Measurements from ENCODE around the gene TRO. TPM values are rescaled to one million over a fixed set of nuclear protein-coding genes. Genes with fewer than 3 reads are reported as not detected.

Gene TRO, protein sequence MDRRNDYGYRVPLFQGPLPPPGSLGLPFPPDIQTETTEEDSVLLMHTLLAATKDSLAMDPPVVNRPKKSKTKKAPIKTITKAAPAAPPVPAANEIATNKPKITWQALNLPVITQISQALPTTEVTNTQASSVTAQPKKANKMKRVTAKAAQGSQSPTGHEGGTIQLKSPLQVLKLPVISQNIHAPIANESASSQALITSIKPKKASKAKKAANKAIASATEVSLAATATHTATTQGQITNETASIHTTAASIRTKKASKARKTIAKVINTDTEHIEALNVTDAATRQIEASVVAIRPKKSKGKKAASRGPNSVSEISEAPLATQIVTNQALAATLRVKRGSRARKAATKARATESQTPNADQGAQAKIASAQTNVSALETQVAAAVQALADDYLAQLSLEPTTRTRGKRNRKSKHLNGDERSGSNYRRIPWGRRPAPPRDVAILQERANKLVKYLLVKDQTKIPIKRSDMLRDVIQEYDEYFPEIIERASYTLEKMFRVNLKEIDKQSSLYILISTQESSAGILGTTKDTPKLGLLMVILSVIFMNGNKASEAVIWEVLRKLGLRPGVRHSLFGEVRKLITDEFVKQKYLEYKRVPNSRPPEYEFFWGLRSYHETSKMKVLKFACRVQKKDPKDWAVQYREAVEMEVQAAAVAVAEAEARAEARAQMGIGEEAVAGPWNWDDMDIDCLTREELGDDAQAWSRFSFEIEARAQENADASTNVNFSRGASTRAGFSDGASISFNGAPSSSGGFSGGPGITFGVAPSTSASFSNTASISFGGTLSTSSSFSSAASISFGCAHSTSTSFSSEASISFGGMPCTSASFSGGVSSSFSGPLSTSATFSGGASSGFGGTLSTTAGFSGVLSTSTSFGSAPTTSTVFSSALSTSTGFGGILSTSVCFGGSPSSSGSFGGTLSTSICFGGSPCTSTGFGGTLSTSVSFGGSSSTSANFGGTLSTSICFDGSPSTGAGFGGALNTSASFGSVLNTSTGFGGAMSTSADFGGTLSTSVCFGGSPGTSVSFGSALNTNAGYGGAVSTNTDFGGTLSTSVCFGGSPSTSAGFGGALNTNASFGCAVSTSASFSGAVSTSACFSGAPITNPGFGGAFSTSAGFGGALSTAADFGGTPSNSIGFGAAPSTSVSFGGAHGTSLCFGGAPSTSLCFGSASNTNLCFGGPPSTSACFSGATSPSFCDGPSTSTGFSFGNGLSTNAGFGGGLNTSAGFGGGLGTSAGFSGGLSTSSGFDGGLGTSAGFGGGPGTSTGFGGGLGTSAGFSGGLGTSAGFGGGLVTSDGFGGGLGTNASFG (N-terminal part only)
- total RNA-seq (2021), result 39.6 to 51.0 TPM (median 41.6 TPM) in 3 replicates
- percentile 68 among the genes with signal in this experiment for Bru-seq, nascent RNA
- long read RNA-seq, experiment 1, full-length matches to known transcripts, result 51 of 255 reads
- long read RNA-seq, experiment 1, partial matches to known transcripts, result 64 of 255 reads
- long read RNA-seq, experiment 1, other reads (novel, unspliced or antisense), result 140 of 255 reads
- long read RNA-seq, experiment 2, full-length matches to known transcripts, result 4 of 45 reads
- long read RNA-seq, experiment 2, partial matches to known transcripts, result 20 of 45 reads
- long read RNA-seq, experiment 2, other reads (novel, unspliced or antisense), result 21 of 45 reads
- long read RNA-seq, experiment 3, transcript TRO-202 (13 exons, 2,326 nt), result major isoform, 5 of 21 reads
- long read RNA-seq, experiment 3, partial matches to known transcripts, result 3 of 21 reads
- long read RNA-seq, experiment 3, other reads (novel, unspliced or antisense), result 10 of 21 reads

DNA sequence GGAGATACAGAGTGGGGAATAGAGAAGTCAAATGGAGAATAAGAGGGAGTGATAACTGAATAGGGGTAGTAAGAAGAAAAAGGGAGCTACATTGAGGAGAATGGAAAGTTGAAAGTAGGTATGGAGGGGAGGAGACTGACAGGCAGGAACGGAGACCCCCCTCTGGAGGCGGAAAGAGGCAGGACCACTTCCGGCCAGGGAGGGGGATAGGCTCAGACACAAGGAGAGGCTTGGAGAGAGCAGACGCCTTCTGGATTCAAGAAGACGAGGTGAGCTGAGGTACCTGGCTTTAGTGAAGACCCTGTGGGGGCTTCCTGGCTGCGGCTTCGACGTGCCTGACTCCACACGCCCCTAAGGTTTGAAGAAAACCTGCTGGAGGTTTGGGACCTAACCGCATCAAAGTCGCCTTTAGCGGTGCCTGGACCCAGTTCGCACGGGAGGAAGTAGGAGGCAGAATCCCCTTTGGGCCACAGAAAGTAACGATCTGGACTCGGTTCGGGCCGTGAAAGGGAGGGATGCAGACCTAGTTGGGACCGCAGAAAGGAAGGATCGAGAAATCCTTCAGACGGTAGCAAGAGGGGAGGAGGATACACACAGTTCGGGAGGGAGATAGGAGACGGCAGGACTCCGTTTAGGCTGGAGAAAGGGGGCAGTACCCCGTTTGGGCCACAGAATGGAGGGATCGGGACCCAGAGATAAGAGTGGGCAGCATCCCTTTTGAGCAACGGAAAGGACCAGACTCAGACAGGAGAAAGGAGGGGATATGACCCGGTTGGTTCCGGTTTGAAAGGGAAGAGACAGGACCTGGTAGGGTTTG lies at the start of gene TRO:
Gene TRO (plus strand): TSS at position 215 of the 817 bp plus-strand sequence. CDS start 1,423 bp downstream, outside the sequence.
- DNase-seq (ENCODE audit: low spot score), result peak; percentile 56
- peak; percentile 76 for ATAC-seq
- Mint-ChIP-seq H3K27me3 (ENCODE audit: low read depth) (no peaks in the 10 kb centered on the region; the same call in 1 of the 2 replicates), H3K9me3 (no peaks in the 10 kb centered on the region), H3K36me3 (peaks cover 13% of the 10 kb centered on the region; the same call in 1 of the 2 replicates), H3K4me3 (peak within 1 kb of the TSS; percentile 97), H3K4me1 (0 out of 2 replicates have a peak, but pooled peaks cover 3% of the 10 kb centered on the region), H3K27ac (peak within 1 kb of the TSS; percentile 91)
- POLR2A ChIA-PET, result no interaction called here
- TF ChIP-seq NR2C2 (CRISPR knock-in tag; IDR thresholded peaks at IDR 0.05) (no peak), MXD4 (CRISPR knock-in tag; IDR thresholded peaks at IDR 0.05; ENCODE audit: borderline replicate concordance) (no peak), SMAD3 (CRISPR knock-in tag; IDR thresholded peaks at IDR 0.05; ENCODE audit: borderline replicate concordance) (no peak), RORB (CRISPR knock-in tag; IDR thresholded peaks at IDR 0.05) (no peak), CREB1 (CRISPR knock-in tag; IDR thresholded peaks at IDR 0.05) (no peak), JAZF1 (CRISPR knock-in tag; IDR thresholded peaks at IDR 0.05) (no peak), CBFB (CRISPR knock-in tag; IDR thresholded peaks at IDR 0.05; ENCODE audit: low read depth) (no peak)
- TF ChIP-seq, protein P1, sequence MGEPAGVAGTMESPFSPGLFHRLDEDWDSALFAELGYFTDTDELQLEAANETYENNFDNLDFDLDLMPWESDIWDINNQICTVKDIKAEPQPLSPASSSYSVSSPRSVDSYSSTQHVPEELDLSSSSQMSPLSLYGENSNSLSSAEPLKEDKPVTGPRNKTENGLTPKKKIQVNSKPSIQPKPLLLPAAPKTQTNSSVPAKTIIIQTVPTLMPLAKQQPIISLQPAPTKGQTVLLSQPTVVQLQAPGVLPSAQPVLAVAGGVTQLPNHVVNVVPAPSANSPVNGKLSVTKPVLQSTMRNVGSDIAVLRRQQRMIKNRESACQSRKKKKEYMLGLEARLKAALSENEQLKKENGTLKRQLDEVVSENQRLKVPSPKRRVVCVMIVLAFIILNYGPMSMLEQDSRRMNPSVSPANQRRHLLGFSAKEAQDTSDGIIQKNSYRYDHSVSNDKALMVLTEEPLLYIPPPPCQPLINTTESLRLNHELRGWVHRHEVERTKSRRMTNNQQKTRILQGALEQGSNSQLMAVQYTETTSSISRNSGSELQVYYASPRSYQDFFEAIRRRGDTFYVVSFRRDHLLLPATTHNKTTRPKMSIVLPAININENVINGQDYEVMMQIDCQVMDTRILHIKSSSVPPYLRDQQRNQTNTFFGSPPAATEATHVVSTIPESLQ (CRISPR knock-in tag; IDR thresholded peaks at IDR 0.05), result no peak
- TF ChIP-seq, protein P2, sequence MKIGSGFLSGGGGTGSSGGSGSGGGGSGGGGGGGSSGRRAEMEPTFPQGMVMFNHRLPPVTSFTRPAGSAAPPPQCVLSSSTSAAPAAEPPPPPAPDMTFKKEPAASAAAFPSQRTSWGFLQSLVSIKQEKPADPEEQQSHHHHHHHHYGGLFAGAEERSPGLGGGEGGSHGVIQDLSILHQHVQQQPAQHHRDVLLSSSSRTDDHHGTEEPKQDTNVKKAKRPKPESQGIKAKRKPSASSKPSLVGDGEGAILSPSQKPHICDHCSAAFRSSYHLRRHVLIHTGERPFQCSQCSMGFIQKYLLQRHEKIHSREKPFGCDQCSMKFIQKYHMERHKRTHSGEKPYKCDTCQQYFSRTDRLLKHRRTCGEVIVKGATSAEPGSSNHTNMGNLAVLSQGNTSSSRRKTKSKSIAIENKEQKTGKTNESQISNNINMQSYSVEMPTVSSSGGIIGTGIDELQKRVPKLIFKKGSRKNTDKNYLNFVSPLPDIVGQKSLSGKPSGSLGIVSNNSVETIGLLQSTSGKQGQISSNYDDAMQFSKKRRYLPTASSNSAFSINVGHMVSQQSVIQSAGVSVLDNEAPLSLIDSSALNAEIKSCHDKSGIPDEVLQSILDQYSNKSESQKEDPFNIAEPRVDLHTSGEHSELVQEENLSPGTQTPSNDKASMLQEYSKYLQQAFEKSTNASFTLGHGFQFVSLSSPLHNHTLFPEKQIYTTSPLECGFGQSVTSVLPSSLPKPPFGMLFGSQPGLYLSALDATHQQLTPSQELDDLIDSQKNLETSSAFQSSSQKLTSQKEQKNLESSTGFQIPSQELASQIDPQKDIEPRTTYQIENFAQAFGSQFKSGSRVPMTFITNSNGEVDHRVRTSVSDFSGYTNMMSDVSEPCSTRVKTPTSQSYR (CRISPR knock-in tag; IDR thresholded peaks at IDR 0.05), result no peak
- TF ChIP-seq, protein P3, sequence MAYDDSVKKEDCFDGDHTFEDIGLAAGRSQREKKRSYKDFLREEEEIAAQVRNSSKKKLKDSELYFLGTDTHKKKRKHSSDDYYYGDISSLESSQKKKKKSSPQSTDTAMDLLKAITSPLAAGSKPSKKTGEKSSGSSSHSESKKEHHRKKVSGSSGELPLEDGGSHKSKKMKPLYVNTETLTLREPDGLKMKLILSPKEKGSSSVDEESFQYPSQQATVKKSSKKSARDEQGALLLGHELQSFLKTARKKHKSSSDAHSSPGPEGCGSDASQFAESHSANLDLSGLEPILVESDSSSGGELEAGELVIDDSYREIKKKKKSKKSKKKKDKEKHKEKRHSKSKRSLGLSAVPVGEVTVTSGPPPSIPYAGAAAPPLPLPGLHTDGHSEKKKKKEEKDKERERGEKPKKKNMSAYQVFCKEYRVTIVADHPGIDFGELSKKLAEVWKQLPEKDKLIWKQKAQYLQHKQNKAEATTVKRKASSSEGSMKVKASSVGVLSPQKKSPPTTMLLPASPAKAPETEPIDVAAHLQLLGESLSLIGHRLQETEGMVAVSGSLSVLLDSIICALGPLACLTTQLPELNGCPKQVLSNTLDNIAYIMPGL (CRISPR knock-in tag; IDR thresholded peaks at IDR 0.05), result no peak
- CTCF ChIA-PET, result interaction anchor here (1.7 kb wide), 1 partner anchor 79 kb away, joined by 4 read pairs; the partner anchor contains the start of gene APEX2

DNA sequence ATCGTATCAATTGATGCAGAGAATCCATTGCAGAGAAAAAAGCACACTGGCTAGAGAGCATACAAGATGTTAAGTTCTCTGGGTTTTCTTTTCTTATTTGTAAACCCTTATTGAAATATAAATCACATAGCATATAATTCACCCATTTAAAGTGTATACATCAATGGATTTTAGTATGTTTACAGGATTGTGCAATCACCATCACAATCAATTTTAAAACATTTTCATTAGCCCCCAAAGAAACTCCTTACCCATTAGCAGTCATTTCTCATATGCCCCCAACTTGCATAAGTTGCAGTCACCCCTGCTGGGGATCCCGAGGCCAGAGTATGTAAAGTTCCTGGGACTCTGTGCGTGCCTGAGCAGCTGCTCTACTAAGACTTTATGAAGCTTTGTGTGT lies 34.9 kb upstream of the TRO start:
- H3K9me3 Mint-ChIP-seq, result peaks cover 9% of the 10 kb centered on the region
- no peak overlapping the region for H3K4me3 Mint-ChIP-seq
- TF ChIP-seq OVOL2 (CRISPR knock-in tag; IDR thresholded peaks at IDR 0.05; ENCODE audit: borderline replicate concordance), result no peak
- no peak for TF ChIP-seq MYBL2 (CRISPR knock-in tag; IDR thresholded peaks at IDR 0.05)
- TF ChIP-seq KAT7 (CRISPR knock-in tag; IDR thresholded peaks at IDR 0.05; ENCODE audit: borderline replicate concordance), result no peak
- no peak for TF ChIP-seq FOXK1 (CRISPR knock-in tag; IDR thresholded peaks at IDR 0.05)
- no peak for TF ChIP-seq EMX1 (CRISPR knock-in tag; IDR thresholded peaks at IDR 0.05)
- TF ChIP-seq, protein P4, sequence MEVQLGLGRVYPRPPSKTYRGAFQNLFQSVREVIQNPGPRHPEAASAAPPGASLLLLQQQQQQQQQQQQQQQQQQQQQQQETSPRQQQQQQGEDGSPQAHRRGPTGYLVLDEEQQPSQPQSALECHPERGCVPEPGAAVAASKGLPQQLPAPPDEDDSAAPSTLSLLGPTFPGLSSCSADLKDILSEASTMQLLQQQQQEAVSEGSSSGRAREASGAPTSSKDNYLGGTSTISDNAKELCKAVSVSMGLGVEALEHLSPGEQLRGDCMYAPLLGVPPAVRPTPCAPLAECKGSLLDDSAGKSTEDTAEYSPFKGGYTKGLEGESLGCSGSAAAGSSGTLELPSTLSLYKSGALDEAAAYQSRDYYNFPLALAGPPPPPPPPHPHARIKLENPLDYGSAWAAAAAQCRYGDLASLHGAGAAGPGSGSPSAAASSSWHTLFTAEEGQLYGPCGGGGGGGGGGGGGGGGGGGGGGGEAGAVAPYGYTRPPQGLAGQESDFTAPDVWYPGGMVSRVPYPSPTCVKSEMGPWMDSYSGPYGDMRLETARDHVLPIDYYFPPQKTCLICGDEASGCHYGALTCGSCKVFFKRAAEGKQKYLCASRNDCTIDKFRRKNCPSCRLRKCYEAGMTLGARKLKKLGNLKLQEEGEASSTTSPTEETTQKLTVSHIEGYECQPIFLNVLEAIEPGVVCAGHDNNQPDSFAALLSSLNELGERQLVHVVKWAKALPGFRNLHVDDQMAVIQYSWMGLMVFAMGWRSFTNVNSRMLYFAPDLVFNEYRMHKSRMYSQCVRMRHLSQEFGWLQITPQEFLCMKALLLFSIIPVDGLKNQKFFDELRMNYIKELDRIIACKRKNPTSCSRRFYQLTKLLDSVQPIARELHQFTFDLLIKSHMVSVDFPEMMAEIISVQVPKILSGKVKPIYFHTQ (CRISPR knock-in tag; IDR thresholded peaks at IDR 0.05), result no peak
- TF ChIP-seq MXD4 (CRISPR knock-in tag; IDR thresholded peaks at IDR 0.05; ENCODE audit: borderline replicate concordance), result no peak
- no peak for TF ChIP-seq GABPB1 (CRISPR knock-in tag; IDR thresholded peaks at IDR 0.05)
- no peak for TF ChIP-seq ESRRA (CRISPR knock-in tag; IDR thresholded peaks at IDR 0.05; ENCODE audit: borderline replicate concordance)

More for the DNA sequence above, 34.9 kb upstream of the TRO start:
- DNase-seq (ENCODE audit: low spot score) (no peak), ATAC-seq (no peak)
- H3K4me1 Mint-ChIP-seq, result 0 out of 2 replicates have a peak, but pooled peaks cover 2% of the 10 kb centered on the region
- POLR2A ChIA-PET, result no interaction called here
- no peak overlapping the region for H3K27ac Mint-ChIP-seq
- CTCF ChIA-PET, result no interaction called here
- peaks cover 19% of the 10 kb centered on the region for H3K27me3 Mint-ChIP-seq (ENCODE audit: low read depth)
- peaks cover 4% of the 10 kb centered on the region; the same call in 1 of the 2 replicates for H3K36me3 Mint-ChIP-seq

Data from WTC11 (cell line).